ENCODE results near the gene PTGFRN. TPM values are rescaled to one million over a fixed set of nuclear protein-coding genes. Genes with fewer than 3 reads are reported as not detected.

PTGFRN gene
- total and polyA plus RNA-seq, 2 of the 8 experiments (the other 6 are each of a cell fraction or from before 2014, with no cell fraction given) = 13.0 to 32.6 TPM

DNA sequence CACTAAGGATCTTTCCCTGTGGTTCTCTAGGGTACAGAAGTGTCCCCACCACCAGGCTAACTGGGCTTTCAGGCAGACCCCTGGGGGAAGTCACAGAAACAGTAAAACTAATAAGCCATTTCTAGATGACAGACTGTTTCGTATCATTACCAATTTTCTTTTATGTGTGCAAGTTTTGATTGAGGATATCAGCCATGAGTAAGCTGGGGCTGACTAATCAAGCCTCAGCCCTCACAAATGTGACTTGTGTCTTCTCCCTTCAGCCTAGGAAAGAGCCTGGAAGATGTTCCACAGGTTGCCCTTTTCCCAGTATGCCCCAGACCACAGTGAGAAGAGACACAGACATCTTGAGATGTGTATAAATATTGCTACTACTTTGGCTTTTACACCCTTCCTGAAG is 10.5 kb downstream of the PTGFRN start:
- no peak overlapping the region for H2BK20ac ChIP-seq (ENCODE audit: low read length)
- ChIA-PET POLR2A (ENCODE audit: partially characterized antibody) (interaction anchor here (0.9 kb wide), 1 partner anchor 9 kb away, joined by 3 read pairs; no protein-coding TSS in a partner anchor), CTCF (ENCODE audit: partially characterized antibody) (interaction anchor here (0.6 to 1.0 kb wide), 3 partner anchors 132 to 248 kb away, joined by 3 to 4 read pairs (median 3); no protein-coding TSS in a partner anchor)
- peaks cover 0 to 2% (median 0%) of the 10 kb centered on the region in 4 experiments; a peak in 2 of 7 replicates for H3K4me1 ChIP-seq (replicated peaks in 1 of 4; ENCODE audit: control insufficient read depth in 3 of 4, insufficient read depth in 4 of 4, low read length in 3 of 4)
- 0 out of 2 replicates have a peak overlapping the region, but pooled peaks have one; percentile 7 for H3K27ac ChIP-seq (ENCODE audit: low read depth, low read length)
- H2AK5ac ChIP-seq (ENCODE audit: low read depth, low read length) = no peak overlapping the region
- DNase-seq (ENCODE audit: low read depth in 1 of 2, low spot score in 2 of 2) (no peak), FAIRE-seq (no peak)
- H3K23ac ChIP-seq (ENCODE audit: insufficient read length) = no peak overlapping the region
- H2BK5ac ChIP-seq (ENCODE audit: low read depth, low read length) = no peak overlapping the region
- H2BK120ac ChIP-seq (replicated peaks; ENCODE audit: low read depth, low read length) = no peak overlapping the region
- H3K79me2 ChIP-seq (ENCODE audit: control insufficient read depth in 1 of 2, insufficient read depth in 2 of 2, low read length in 2 of 2) = peaks cover 11 to 75% of the 10 kb centered on the region in 2 experiments
- H3K9me3 ChIP-seq (ENCODE audit: insufficient read depth in 2 of 2, low read depth in 1 of 2, low read length in 1 of 2) = no peaks in the 10 kb centered on the region
- H3K4me3 ChIP-seq (ENCODE audit: extremely low read depth in 1 of 4, insufficient read depth in 2 of 4, low read depth in 3 of 4, low read length in 4 of 4) = no peak overlapping the region
- H4K8ac ChIP-seq (ENCODE audit: extremely low read depth, insufficient read depth, low read length) = no peak overlapping the region
- H3K79me1 ChIP-seq (ENCODE audit: low read depth, low read length) = peaks cover 21% of the 10 kb centered on the region
- H4K91ac ChIP-seq (replicated peaks; ENCODE audit: insufficient read length, low read length) = no peak overlapping the region
- no peak overlapping the region for H2AFZ ChIP-seq (ENCODE audit: low read length)
- no peak overlapping the region for H3K9ac ChIP-seq (replicated peaks in 1 of 4; ENCODE audit: extremely low read depth in 1 of 4, low read depth in 3 of 4, low read length in 3 of 4)
- H3K4me2 ChIP-seq (ENCODE audit: insufficient read depth in 1 of 2, low read depth in 2 of 2, low read length in 2 of 2) = no peak overlapping the region
- H3K36me3 ChIP-seq (ENCODE audit: control insufficient read depth in 2 of 4, insufficient read depth in 4 of 4, low read length in 3 of 4) = no peaks in the 10 kb centered on the region
- H4K20me1 ChIP-seq (replicated peaks in 1 of 2; ENCODE audit: control insufficient read depth in 1 of 2, insufficient read depth in 2 of 2, low read length in 2 of 2) = peaks cover 0 to 5% of the 10 kb centered on the region in 2 experiments
- H3K56ac ChIP-seq (replicated peaks; ENCODE audit: insufficient read length, low read depth, low read length) = no peak overlapping the region
- no peaks in the 10 kb centered on the region for H3K23me2 ChIP-seq (ENCODE audit: low read depth, low read length)
- no peak overlapping the region for H2BK12ac ChIP-seq (ENCODE audit: low read depth, low read length)
- no peak overlapping the region for H3K18ac ChIP-seq (ENCODE audit: extremely low read depth, low read length)
- no peak overlapping the region; the same call in 1 of the 2 replicates for H2BK15ac ChIP-seq (ENCODE audit: low read length)
- H4K5ac ChIP-seq (ENCODE audit: insufficient read length, low read depth, low read length) = no peak overlapping the region
- WGBS, 2 experiments (ENCODE audit: extremely low coverage in 1 of 2, insufficient coverage in 1 of 2, insufficient read length in 1 of 2, insufficient replicate concordance in 2 of 2, low coverage in 1 of 2, low lambda C conversion rate in 2 of 2, missing lambda C conversion rate in 1 of 2) = 100% methylated on average over 1 of the region's 1 CpG; no CpG with 5 or more reads in 1 of the 2 experiments
- no peak overlapping the region for H3K14ac ChIP-seq (ENCODE audit: insufficient read length)
- H3K4ac ChIP-seq (replicated peaks; ENCODE audit: insufficient read length, low read depth, low read length) = no peak overlapping the region
- no peaks in the 10 kb centered on the region for H3K27me3 ChIP-seq (replicated peaks in 1 of 4; ENCODE audit: control insufficient read depth in 3 of 4, extremely low read depth in 1 of 4, insufficient read depth in 3 of 4, low read length in 3 of 4)
- TF ChIP-seq CBX8 (IDR thresholded peaks at IDR 0.05; ENCODE audit: borderline replicate concordance, low read depth, low read length) = no peak
- TF ChIP-seq, protein P1, sequence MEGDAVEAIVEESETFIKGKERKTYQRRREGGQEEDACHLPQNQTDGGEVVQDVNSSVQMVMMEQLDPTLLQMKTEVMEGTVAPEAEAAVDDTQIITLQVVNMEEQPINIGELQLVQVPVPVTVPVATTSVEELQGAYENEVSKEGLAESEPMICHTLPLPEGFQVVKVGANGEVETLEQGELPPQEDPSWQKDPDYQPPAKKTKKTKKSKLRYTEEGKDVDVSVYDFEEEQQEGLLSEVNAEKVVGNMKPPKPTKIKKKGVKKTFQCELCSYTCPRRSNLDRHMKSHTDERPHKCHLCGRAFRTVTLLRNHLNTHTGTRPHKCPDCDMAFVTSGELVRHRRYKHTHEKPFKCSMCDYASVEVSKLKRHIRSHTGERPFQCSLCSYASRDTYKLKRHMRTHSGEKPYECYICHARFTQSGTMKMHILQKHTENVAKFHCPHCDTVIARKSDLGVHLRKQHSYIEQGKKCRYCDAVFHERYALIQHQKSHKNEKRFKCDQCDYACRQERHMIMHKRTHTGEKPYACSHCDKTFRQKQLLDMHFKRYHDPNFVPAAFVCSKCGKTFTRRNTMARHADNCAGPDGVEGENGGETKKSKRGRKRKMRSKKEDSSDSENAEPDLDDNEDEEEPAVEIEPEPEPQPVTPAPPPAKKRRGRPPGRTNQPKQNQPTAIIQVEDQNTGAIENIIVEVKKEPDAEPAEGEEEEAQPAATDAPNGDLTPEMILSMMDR (IDR thresholded peaks at IDR 0.05; ENCODE audit: control extremely low read depth in 1 of 3, insufficient read depth in 1 of 3, low read depth in 1 of 3, low read length in 3 of 3) = no peak
- no peak for TF ChIP-seq CHD1 (IDR thresholded peaks at IDR 0.05; ENCODE audit: low read depth, low read length)
- no peak for TF ChIP-seq NRF1 (IDR thresholded peaks at IDR 0.05; ENCODE audit: low read depth, low read length)
- TF ChIP-seq, protein P2, sequence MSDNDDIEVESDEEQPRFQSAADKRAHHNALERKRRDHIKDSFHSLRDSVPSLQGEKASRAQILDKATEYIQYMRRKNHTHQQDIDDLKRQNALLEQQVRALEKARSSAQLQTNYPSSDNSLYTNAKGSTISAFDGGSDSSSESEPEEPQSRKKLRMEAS (IDR thresholded peaks at IDR 0.05) = no peak
- TF ChIP-seq SIX5 (IDR thresholded peaks at IDR 0.05; ENCODE audit: low read depth, low read length) = no peak
- no peak for TF ChIP-seq JUN (IDR thresholded peaks at IDR 0.05; ENCODE audit: low read depth, low read length)
- TF ChIP-seq TEAD4 (IDR thresholded peaks at IDR 0.05; ENCODE audit: low read depth, low read length) = no peak
- TF ChIP-seq RFX5 (IDR thresholded peaks at IDR 0.05; ENCODE audit: borderline replicate concordance, low read depth, low read length) = no peak
- no peak for TF ChIP-seq BRCA1 (IDR thresholded peaks at IDR 0.05; ENCODE audit: low read depth, low read length)
- TF ChIP-seq SP1 (IDR thresholded peaks at IDR 0.05; ENCODE audit: low read depth, low read length) = no peak
- no peak for TF ChIP-seq SP2 (IDR thresholded peaks at IDR 0.05; ENCODE audit: low read length)

Measured in H1 (cell line).